Epidermal melanocyte (primary cell): ENCODE measurements around the gene PIGS.
"Not testable (repeated sequence)": the region's sequence is repeated elsewhere in the genome, so short reads cannot be mapped to it uniquely, and the experiment has no call there.

Experiments used
- DNase-seq: peaks from one replicate; pipeline ENCODE4 v3.0.0; 2011; ENCODE audit warnings: low spot score; ENCODE audit not compliant: insufficient read length

Gene PIGS

DNA sequence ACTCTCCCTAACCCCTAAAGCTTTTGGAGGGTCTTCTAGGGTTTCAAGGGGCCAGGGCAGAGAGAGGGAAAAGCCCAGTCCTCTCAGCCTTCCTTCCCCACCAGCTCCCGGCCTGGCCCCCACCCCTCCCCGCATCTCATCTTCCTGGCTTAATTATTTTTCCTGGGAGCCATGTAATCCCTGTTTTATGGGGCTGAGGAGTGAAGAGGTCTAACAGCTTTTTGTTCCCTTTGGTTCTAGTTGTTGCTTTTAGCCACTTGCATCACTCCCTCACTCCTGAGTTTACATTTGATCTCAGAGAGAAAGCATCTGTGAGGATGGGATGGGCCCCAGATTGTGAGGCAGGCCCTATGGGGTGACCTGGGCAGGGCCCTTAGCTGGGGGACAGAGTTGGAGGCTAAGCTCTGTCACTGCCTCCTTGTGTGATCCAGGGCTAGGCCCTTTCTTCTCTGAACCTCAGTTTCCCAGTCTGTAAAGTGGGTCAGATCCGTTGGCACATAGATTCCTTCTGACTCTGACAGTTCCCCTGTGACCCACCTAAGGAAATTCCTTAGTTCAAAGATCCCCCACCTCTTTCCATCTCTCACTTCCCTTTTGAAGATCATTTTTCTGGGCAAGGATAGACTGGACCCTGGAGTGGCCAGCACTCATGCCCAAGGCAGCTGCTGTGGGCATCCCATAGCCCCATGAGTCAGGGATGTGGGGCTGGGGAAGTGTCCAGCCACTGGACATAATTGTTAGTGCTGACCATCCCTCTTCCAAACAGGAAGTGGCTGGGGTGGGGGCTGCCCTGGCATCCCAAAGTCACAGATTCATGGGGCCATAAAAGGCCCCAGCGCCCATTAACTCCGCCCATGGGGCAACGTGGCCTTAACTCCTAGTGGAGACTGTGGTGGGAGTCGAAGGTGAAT is 39.0 kb downstream of the PIGS start:
- no peak for DNase-seq

DNA sequence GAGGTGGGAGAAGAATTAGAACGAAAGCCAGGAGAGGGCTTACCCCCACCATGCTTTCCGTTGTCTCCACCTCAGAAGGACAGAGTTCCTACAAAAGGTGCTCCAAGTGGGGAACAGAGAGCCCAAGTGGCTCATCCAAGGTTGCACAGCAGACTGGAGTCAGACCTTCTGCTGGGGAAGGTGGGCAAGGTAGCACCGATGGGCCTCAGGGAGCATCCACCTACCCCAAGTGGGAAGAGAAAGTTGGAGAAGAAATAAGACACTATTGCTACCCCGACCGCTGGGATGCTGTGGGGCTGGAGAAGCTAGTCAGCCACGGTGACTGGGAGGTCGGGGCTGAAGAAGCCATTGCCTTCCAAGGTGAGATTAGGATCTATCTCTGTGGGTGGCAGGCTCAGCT is 40.4 kb downstream of the PIGS start:
- no peak for DNase-seq

DNA sequence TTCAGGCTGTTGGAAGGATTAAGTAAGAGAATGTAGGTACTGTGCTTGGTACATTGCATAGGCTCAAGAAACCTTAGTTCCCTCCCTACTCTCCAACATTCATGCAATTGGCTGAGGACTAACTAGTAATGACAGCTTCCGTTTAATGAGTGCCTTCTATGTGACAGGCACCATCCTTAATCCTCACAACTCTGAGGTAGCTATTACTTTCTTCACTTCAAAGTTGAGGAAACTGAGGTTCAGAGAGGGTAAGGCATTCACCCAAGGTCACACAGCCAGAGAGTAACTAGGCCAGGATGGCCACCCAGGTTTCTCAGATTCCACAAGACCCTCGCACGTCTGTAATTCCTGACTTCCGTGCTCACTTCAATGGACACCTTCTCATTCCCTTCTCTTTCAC is 41.1 kb downstream of the PIGS start:
- DNase-seq, result no peak

DNA sequence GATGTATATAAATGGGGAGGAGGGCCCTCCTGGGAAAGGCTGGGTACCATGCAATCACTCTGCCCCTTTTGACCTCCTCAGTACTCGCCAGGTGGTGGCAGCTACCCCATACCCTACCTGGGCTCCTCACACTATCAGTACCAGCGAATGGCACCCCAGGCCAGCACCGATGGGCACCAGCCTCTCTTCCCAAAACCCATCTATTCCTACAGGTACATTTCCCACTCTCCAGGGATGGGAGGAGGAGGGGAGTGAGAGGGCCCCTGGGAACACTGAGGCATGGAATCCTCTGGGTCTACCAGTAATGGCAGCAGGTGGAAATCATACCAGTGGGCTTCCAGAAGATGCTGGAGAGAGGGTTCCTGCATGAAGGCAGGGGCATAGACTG is 42.3 kb downstream of the PIGS start:
- DNase-seq, result no peak

DNA sequence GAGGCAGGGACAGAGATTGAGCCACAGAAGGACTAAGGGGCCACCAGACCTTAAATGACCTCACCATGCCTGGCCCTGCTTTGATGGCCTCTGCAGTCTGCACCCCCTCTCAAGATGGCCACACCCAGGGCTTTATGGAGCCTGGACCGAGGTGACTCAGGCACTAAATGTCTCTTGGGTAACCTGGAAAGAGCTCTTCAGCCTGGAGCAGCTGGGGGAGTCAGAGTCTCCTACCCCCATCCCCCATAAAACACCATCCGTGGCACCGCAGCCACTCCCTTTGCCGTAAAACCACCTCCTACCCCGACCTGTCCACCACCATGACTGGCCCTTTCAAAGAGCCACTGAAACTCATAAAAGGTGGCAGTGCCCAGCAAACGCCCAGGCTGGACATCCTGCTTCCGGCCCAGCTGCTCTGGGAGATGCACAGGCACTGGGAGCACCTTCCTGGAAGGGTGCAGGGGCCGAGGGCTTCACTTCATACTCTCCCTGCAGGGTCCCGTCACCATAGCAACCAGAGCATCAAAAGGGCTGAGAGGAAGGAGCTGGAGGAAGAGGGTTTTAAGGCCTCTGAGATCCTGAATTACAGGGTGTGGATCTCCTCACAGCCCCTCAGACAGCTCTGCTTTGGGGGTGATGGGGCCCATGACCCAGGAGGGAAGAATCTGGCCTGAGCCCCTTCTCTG is 42.9 kb downstream of the PIGS start:
- DNase-seq, result no peak

DNA sequence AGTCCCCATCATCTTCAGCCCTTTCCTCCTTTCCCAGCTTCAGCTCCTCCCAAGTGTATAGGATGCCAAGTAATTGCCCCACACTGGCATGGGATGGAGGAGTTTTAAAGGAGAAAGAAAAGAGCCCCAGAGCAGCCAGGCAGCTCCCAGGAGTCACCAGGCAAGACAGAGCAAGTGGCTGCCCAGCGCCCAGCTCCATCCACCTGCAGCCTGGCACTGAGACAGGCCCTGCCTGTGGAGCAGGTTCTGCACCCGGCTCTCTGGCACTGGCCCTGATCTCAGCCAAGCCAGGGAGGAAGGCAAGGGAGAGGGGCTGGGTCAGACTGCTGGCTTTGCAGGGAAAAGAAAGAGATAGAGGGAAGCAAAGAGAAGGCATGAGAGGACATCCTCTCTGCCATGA is 43.5 kb downstream of the PIGS start:
- DNase-seq, result no peak

DNA sequence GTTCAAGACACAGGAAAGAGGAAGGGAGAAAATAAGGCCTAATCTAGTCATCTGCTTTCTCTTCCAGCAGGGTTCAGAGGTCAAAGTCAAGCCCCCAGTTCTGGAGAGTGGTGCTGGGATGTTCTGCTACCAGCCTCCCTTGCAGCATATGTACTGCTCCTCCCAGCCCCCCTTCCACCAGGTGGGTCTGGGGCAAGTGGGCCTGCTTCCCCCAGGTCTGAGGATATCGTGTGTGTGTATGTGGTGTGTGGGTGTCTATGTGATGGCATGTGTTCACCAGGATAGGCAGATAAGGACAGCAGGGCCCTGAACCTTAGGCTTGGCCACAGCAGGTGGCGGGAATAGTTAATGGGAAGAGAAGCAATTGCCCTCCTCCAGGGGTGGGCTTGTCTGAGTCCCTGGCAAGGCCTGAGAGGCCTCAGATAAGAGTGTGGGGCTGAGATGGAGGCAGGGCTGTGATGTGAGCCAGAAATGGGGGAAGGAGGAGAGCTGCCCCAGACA is 44.1 kb downstream of the PIGS start:
- no peak for DNase-seq

DNA sequence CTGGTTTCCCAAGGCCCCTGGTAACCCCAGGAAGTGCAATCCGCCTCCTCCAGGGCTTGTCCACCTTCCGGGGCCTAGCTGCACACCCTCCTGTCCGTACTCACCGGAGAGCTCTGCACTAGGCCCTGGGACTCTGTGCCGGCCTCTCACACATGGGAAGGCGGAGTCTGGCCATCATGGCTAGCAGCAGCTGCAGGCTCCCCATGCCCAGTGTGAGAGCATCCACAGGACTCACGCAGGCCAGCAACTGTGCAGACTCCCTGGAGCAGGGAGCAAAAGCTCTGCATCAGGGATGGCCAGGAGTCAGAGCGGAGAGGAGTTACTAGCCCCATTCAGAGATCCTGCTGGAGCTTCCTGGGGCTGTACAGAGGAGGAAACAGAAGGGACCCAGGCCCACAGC is 44.9 kb downstream of the PIGS start:
- no peak for DNase-seq

DNA sequence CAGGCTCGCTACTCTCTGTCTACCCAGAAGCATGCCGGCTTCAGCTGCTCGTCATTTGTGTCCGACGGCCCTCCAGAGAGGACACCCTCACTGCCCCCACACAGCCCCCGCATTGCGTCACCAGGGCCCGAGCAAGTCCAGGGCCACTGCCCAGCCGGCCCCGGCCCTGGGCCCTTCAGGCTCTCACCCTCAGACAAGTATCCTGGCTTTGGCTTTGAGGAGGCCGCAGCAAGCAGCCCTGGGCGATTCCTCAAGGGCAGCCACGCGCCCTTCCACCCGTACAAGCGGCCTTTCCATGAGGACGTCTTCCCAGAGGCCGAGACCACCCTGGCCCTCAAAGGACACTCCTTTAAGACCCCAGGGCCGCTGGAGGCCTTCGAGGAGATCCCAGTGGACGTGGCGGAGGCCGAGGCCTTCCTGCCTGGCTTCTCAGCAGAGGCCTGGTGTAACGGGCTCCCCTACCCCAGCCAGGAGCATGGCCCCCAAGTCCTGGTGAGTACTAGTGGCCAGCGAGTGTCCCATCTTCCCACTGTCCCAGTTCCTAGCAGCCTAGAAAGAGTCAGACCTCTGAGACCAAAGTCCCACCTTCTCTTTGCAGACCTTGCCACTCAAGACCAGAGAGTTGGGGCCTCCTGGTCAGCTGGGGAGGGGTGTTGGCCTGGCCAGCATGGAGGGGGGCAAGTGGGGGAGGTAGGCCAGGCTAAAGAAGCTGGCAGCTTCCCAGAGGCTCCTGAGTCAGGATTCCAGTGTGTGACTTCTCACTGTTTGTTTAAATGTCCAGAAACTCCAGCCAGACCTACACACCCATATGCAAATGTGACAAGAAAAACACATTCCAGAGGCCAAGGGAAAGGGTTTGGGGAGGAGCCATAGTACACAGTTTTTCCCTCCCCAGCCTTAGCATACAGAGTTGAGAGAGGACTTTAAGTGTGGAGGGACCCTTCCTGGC is 46.6 kb downstream of the PIGS start:
- no peak for DNase-seq

DNA sequence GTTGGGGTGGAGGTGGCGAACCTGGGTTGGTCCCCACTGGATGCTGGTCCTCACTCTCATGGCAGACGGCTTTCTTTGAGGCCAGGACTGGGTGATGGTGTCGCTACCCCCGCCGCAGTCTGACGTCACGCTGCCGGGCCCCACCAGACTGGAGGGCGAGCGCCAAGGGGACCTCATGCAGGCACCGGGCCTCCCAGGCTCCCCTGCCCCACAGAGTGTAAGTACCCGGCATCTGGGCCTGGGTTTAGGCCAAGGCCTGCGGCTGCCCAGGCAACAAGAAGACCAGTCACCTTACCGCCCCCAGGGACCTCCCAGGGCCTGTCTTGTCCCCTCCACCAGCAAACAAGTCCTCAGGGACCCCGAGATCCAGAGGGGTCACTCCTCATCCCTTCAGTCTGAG is 47.4 kb downstream of the PIGS start:
- DNase-seq, result no peak

DNA sequence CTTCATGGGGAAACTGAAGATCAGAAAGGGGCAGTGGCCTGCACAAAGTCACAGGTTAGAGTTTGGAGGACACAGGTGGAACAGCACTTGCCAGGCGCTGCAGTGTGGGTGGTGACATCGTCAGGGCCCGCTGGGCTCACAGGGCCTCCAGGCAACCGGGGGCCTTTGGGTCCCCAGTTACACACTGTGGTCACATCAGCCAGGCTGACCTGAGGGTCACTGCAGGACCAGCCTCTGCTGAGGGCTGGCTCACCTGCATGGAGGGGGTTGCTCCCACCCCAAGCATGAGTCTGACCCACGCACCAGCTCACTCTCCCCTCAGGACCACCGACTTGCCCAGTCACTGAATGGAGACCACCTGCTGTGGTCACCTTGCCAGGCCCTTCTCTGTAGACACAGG is 48.1 kb downstream of the PIGS start:
- no peak for DNase-seq

DNA sequence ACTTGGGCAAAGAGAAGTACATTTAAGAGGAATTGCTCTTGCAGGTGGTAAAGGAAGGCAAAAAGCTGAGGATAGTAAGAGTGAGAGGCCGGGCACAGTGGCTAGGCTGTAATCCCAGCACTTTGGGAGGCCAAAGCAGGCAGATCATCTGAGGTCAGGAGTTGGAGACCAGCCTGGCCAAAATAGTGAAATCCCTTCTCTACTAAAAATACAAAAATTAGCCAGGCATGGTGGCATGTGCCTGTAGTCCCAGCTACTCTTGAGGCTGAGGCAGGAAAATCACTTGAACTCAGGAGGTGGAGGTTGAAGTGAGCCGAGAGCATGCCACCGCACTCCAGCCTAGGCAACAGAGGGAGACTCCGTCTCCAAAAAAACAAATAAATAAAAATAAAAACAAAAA is 49.0 kb downstream of the PIGS start:
- not testable (repeated sequence) for DNase-seq

DNA sequence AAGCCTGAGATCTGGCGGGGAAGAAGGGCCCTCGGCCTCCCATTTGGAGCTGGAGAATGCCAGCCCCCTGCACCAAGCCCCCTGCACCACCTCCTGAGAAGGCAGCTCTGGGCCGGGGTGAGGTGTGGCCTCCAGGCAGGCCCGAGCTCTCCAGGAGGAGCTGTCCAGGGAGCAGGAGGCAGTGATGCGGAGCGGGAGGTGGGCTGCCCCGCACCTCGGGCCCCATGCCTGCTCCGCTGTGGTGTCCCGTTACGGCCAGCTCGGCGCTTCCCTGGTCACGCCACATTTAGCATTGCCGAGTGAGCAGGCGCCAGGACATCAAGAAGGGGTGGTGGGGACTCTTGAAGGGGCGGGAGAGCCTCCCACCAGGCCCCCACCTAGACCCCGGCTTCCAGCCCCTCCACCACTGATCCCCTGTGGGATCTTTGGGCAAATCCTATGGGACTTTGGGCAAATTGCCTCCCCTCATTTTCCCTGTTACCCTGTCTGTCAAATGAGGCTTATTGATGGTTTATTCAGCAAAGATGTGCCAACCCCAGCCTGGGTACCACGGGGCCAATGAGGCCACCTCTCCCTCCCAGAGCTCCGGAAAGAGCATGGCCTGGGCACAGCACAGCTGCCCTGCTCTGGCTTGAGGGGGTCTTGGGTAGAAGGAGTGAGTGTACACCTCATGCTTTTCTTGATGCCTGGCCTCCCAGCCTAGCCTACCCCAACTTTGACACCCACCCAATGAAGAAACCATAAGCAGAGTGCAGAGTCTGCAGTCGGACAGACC is 49.8 kb downstream of the PIGS start:
- DNase-seq, result no peak

DNA sequence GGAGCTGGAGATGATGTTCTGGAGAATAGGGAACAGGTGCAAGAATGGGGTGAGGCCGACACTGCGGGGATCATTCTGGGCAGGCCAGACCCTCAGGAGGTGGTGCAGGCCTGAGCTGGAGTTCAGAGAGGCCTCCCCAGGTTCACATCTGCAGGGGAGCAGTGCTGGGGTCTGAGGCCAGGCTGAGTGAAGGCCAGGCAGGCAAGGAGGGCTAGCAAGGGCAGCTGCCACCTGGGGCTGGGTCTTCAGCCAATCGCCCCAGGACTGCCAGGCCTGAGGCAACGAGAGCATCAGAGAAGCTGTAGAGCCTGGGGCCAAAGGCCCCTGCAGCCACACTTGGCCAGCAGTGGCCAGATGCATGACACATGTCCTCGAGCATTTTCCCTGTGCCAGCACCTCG is 50.6 kb downstream of the PIGS start:
- no peak for DNase-seq

DNA sequence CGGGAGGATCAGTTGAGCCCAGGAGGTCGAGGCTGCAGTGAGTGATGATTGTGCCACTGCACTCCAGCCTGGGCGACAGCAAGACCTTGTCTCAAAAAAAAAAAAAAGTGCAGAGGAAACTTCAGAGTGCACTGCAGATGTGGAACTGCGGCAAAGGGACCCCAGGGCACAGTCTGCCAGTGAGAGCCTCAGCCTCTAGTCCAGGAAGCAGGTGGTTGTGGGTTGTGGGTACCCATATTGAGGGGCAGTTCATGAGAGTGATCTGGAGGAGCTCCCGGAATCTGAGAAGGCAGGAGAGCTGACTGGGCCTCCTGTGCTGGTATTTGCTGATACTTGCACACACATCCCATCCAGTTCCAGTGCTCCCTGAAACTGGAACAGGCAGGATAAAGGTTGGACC is 52.1 kb downstream of the PIGS start:
- no peak for DNase-seq

DNA sequence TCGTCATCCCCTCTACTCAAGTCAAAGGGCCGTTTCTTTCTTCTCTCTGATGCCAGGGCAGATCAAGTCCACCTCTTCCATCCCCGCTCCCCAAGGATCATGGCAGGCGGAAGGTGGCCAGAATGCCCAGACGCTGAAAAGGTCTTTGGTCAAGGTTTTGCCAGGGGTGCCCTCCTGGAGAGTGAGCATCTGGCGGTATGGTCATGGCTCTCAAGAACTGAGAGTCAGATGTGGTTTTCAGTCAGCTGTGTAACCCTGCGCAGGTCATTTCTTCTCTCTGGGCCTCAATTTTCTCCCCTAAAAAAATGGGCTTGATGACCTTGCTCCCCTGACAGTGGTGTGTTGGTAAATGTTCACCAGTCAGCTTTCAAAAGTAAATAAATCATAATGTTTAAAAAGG is 52.7 kb downstream of the PIGS start:
- DNase-seq, result no peak

DNA sequence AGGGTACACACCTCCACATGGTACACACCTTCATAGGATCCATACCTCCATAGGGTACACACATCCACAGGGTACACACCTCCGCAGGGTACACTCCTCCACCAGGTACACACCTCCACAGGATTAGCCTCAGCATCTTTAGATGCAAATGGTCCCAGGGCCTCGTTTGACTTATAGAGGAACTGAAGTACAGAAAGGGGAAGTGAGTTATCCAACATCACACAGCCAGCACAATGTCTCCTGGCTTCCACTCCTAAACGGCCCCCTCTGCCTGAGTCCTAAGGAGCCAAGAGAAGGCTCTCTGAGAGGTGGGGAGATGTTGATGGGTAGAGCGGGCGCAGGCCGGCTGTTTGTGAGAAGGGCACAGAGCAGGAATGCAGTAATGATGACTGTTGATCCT is 53.2 kb downstream of the PIGS start:
- DNase-seq, result no peak

DNA sequence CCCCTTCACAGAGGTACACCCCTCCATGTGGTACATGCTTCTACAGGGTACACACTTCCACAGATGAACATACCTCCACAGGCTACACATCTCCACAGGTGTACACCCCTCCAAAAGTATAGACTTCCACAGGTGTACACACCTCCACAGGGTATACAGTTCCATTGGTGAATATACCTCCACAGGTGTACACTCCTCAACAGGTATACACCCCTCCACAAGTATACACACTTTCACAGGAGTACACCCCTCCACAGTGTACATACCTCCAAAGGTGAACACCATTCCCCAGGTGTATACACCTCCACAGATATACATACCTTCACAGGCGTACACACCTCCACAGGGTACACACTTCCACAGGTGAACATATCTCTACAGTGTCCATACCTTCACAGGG is 55.8 kb downstream of the PIGS start:
- no peak for DNase-seq

DNA sequence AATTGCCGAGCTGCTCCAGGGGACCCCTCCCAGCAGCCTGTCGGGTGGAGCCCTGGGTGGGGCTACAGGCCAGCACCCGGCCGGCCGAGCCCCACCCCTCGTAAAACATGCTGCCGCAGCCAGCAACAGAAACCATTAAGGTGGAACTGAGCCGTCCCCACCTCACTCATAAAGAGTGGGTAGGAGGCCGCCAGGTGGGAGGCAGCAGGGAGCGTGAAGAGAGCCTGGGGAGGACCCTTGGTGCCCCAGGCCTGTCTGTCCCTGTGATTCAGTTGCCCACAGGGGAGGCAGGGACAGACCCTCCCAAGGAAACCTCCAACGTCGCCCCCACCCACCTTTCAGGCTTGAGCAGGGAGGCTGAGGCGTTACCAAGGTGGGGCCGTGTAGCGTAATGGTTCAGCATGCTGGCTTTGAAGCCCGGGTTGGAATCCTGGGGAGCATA is 56.7 kb downstream of the PIGS start:
- DNase-seq, result no peak

DNA sequence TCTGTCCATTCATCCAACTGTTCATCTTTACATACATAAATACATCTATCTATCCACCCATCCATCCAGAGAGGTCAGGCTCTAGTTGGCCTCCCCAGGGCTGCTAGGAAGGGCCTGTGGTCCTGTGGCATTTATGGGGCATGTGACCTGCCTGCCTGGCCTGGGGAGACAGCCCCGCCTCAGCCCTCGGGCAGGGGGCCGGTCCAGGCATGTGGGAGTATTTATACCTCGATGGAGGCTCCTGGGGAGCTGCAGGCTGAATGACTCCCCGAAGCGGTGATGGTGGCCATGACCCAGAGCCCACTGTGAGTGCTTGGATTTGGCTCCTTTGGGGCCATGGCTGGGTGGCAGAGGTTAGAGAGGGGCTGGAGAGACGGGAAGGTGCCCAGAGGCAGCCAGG is 57.8 kb downstream of the PIGS start:
- no peak for DNase-seq
